ENCODE measurements around the gene PAF1. TPM values are rescaled to one million over a fixed set of nuclear protein-coding genes. Genes with fewer than 3 reads are reported as not detected.

The PAF1 gene
- total RNA-seq, 1 experiment from 2014 or later = 53.5 TPM

GRCh38 chr19:39412867-39413271 lies 22.0 kb upstream of the PAF1 start:
- ChIA-PET RAD21 (ENCODE audit: low non-redundant PET in 1 of 2, low total read pairs in 2 of 2, uncharacterized antibody in 2 of 2, unreplicated experiment in 2 of 2) (interaction anchor here in 1 of 2 experiments (0.5 kb wide), 1 partner anchor 87 kb away, joined by 3 read pairs; no protein-coding TSS in a partner anchor), POLR2A (interaction anchor here (1.5 to 2.3 kb wide), 3 partner anchors 15 to 23 kb away, joined by 4 to 35 read pairs (median 12); partner anchors contain the start of genes MED29, PAF1 and RPS16), CTCF (interaction anchor here (2.0 kb wide), 1 partner anchor 15 kb away, joined by 51 read pairs; no protein-coding TSS in a partner anchor)
- Histone ChIP-seq H3K36me3 (ENCODE audit: control insufficient read depth in 1 of 2, insufficient read depth in 2 of 2, low read length in 2 of 2) (peaks cover 2 to 6% of the 10 kb centered on the region in 2 experiments; a peak in 1 of 4 replicates), H3K9ac (ENCODE audit: low read length) (peak overlapping the region; percentile 67), H3K79me2 (ENCODE audit: insufficient read depth, low read length) (peaks cover 12% of the 10 kb centered on the region), H3K4me1 (ENCODE audit: control insufficient read depth in 1 of 2, insufficient read depth in 2 of 2, low read length in 2 of 2) (peaks cover 33 to 64% of the 10 kb centered on the region in 2 experiments), H2AFZ (ENCODE audit: low read depth, low read length, poor library complexity, severe bottlenecking) (no peak overlapping the region), H3K27me3 (ENCODE audit: insufficient read depth, low read length) (no peaks in the 10 kb centered on the region), H3K9me2 (ENCODE audit: insufficient read depth) (no peaks in the 10 kb centered on the region), H3K27ac (ENCODE audit: low read depth, low read length) (peak overlapping the region; percentile 100), H3K4me3 (replicated peaks in 1 of 2; ENCODE audit: low read depth in 1 of 2, low read length in 2 of 2) (peak overlapping the region; percentile 57 to 90), H3K4me2 (ENCODE audit: low read length) (peak overlapping the region; percentile 92), H4K20me1 (ENCODE audit: insufficient read depth) (peaks cover 3% of the 10 kb centered on the region; the same call in 1 of the 2 replicates), H3K9me3 (ENCODE audit: control insufficient read depth in 1 of 2, insufficient read depth in 1 of 2, low read depth in 1 of 2, low read length in 2 of 2) (no peaks in the 10 kb centered on the region)
- peak in 1 of 3 experiments; percentile 85; a peak in 2 of 6 replicates for TF ChIP-seq CTCF (IDR thresholded peaks at IDR 0.05 in 2 of 3, conservative IDR thresholded peaks at IDR 0.05 in 1 of 3; ENCODE audit: borderline replicate concordance in 1 of 3, insufficient read depth in 1 of 3, low read depth in 2 of 3, low read length in 2 of 3)
- TF ChIP-seq ZNF274 (IDR thresholded peaks at IDR 0.05; ENCODE audit: low read depth, low read length) = no peak
- intact Hi-C loops (cut with micrococcal nuclease) = loop anchor here (1.0 to 5.0 kb wide), 5 partner anchors 22 to 291 kb away; partner anchors contain the start of genes MED29, PAF1 and SAMD4B
- ATAC-seq (no peak), DNase-seq (ENCODE audit: low read depth, low spot score) (no peak)
- no TSS peak for BruUV-seq (replicated peaks)
